ENCODE measurements around the gene ARF6.

The ARF6 gene

DNA sequence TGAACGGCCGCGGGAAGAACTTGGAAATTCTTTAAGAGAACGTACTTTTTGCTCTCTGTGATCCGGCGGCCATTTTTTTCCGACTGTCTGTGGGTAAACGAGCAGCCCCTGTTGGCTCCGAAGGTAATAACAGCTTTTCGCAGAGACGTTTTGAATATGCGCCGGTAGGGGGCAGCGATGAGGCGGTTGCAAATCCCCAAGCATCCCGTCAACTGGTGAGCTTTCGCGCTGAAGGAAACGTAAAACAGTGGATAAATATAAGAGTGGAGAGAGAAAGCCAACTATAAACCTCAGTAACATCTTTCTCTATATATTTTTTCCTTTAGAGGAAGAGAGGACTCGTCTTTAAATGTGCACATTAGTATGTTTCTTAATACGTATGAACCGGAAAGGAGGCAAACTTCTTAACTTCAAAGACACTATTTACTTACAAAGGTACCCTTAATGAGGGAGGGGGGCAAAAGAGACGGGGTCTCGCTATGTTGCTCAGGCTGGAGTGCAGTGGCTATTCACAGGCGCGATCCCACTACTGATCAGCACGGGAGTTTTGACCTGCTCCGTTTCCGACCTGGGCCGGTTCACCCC is 30.7 kb upstream of the ARF6 start (continued):
- TF ChIP-seq ZSCAN4 (tag by site-specific recombination; IDR thresholded peaks at IDR 0.05) (peak; percentile 7), ZNF266 (tag by site-specific recombination; IDR thresholded peaks at IDR 0.05; ENCODE audit: low read depth) (no peak), ZNF510 (tag by site-specific recombination; IDR thresholded peaks at IDR 0.05; ENCODE audit: insufficient replicate concordance) (peak; percentile 84), ZNF366 (tag by site-specific recombination; conservative IDR thresholded peaks at IDR 0.05) (peak; percentile 97), RBAK (tag by site-specific recombination; IDR thresholded peaks at IDR 0.05) (no peak), ZNF785 (tag by site-specific recombination; IDR thresholded peaks at IDR 0.05) (no peak), ZBTB44 (tag by site-specific recombination; IDR thresholded peaks at IDR 0.05) (peak; percentile 99), ZBTB17 (tag by site-specific recombination; IDR thresholded peaks at IDR 0.05) (peak; percentile 29; the same call in 1 of the 2 replicates), ZNF660 (tag by site-specific recombination; IDR thresholded peaks at IDR 0.05) (peak; percentile 99), PBX3 (CRISPR knock-in tag; IDR thresholded peaks at IDR 0.05) (no peak), ZNF837 (tag by site-specific recombination; IDR thresholded peaks at IDR 0.05) (no peak), ZNF626 (tag by site-specific recombination; IDR thresholded peaks at IDR 0.05) (peak; percentile 91; the same call in 1 of the 2 replicates), ZNF549 (tag by site-specific recombination; IDR thresholded peaks at IDR 0.05) (peak; percentile 87), TCF7L2 (IDR thresholded peaks at IDR 0.05; ENCODE audit: borderline replicate concordance, low read depth, low read length) (0 out of 2 replicates have a peak, but pooled peaks have one; percentile 47), BCL11A (tag by site-specific recombination; IDR thresholded peaks at IDR 0.05; ENCODE audit: low read depth) (no peak), ZNF585B (tag by site-specific recombination; IDR thresholded peaks at IDR 0.05) (no peak), ZNF548 (tag by site-specific recombination; IDR thresholded peaks at IDR 0.05) (no peak), ZNF624 (tag by site-specific recombination; IDR thresholded peaks at IDR 0.05) (peak; percentile 91; the same call in 1 of the 2 replicates), ZNF692 (tag by site-specific recombination; IDR thresholded peaks at IDR 0.05) (peak; percentile 52; the same call in 1 of the 2 replicates), ZNF561 (tag by site-specific recombination; IDR thresholded peaks at IDR 0.05; ENCODE audit: borderline replicate concordance) (peak; percentile 99), BCL6B (tag by site-specific recombination; IDR thresholded peaks at IDR 0.05) (peak; percentile 59; the same call in 1 of the 2 replicates), GLI2 (tag by site-specific recombination; IDR thresholded peaks at IDR 0.05; ENCODE audit: borderline replicate concordance, low read depth) (peak; percentile 67; the same call in 1 of the 2 replicates), ZNF311 (tag by site-specific recombination; IDR thresholded peaks at IDR 0.05; ENCODE audit: borderline replicate concordance) (no peak), ZBTB26 (tag by site-specific recombination; optimal IDR thresholded peaks at IDR 0.05) (no peak), ZNF184 (tag by site-specific recombination; IDR thresholded peaks at IDR 0.05) (peak; percentile 100), ZNF677 (tag by site-specific recombination; IDR thresholded peaks at IDR 0.05) (peak; percentile 97), ZSCAN5A (tag by site-specific recombination; IDR thresholded peaks at IDR 0.05) (no peak), ZFP41 (tag by site-specific recombination; IDR thresholded peaks at IDR 0.05; ENCODE audit: borderline replicate concordance) (no peak)
- TF ChIP-seq, protein P1, sequence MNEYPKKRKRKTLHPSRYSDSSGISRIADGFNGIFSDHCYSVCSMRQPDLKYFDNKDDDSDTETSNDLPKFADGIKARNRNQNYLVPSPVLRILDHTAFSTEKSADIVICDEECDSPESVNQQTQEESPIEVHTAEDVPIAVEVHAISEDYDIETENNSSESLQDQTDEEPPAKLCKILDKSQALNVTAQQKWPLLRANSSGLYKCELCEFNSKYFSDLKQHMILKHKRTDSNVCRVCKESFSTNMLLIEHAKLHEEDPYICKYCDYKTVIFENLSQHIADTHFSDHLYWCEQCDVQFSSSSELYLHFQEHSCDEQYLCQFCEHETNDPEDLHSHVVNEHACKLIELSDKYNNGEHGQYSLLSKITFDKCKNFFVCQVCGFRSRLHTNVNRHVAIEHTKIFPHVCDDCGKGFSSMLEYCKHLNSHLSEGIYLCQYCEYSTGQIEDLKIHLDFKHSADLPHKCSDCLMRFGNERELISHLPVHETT (tag by site-specific recombination; IDR thresholded peaks at IDR 0.05) = 0 out of 2 replicates have a peak, but pooled peaks have one; percentile 29
